ENCODE results near the gene TP53I13. TPM values are rescaled to one million over a fixed set of nuclear protein-coding genes. Genes with fewer than 3 reads are reported as not detected.

Gene TP53I13
- total RNA-seq, 1 donor from 2014 or later: 31.7 TPM

- Mint-ChIP-seq H3K27ac (ENCODE audit: unreplicated experiment) (no peak overlapping the region), H3K4me3 (ENCODE audit: unreplicated experiment) (peak overlapping the region; percentile 93), H3K4me1 (ENCODE audit: low read depth, unreplicated experiment) (peaks cover 21% of the 10 kb centered on the region), H3K36me3 (ENCODE audit: low read depth, unreplicated experiment) (no peaks in the 10 kb centered on the region), H3K9me3 (ENCODE audit: unreplicated experiment) (no peaks in the 10 kb centered on the region), H3K27me3 (ENCODE audit: low read depth, unreplicated experiment) (no peaks in the 10 kb centered on the region)
- TF ChIP-seq EZH2 (IDR thresholded peaks at IDR 0.05; ENCODE audit: insufficient read depth, low read length): no peak
- no peak for TF ChIP-seq CTCF (IDR thresholded peaks at IDR 0.05; ENCODE audit: insufficient read depth, low read depth, low read length)
- Histone ChIP-seq H3K9ac (ENCODE audit: low read length) (peak overlapping the region; percentile 79), H3K27me3 (ENCODE audit: insufficient read depth, low read length) (no peaks in the 10 kb centered on the region), H3K9me3 (ENCODE audit: insufficient read depth, low read depth, low read length) (no peaks in the 10 kb centered on the region), H4K20me1 (ENCODE audit: insufficient read depth, low read length) (peaks cover 51% of the 10 kb centered on the region), H3K79me2 (ENCODE audit: insufficient read depth, low read length) (peaks cover 52% of the 10 kb centered on the region), H3K36me3 (ENCODE audit: insufficient read depth, low read length) (no peaks in the 10 kb centered on the region), H3K4me3 (ENCODE audit: insufficient read depth, low read depth, low read length) (peak overlapping the region; percentile 81), H3K4me1 (ENCODE audit: insufficient read depth, low read length) (peaks cover 72% of the 10 kb centered on the region), H3K27ac (ENCODE audit: low read depth, low read length) (peak overlapping the region; percentile 25), H2AFZ (ENCODE audit: low read depth, low read length) (peak overlapping the region; percentile 67), H3K4me2 (ENCODE audit: low read length) (peak overlapping the region; percentile 88)
- DNase-seq (ENCODE audit: low read depth) (peak; percentile 11), FAIRE-seq (no peak)
Observed at GRCh38 chr17:29588562-29589411, 20.3 kb downstream of the TP53I13 start.

DNA sequence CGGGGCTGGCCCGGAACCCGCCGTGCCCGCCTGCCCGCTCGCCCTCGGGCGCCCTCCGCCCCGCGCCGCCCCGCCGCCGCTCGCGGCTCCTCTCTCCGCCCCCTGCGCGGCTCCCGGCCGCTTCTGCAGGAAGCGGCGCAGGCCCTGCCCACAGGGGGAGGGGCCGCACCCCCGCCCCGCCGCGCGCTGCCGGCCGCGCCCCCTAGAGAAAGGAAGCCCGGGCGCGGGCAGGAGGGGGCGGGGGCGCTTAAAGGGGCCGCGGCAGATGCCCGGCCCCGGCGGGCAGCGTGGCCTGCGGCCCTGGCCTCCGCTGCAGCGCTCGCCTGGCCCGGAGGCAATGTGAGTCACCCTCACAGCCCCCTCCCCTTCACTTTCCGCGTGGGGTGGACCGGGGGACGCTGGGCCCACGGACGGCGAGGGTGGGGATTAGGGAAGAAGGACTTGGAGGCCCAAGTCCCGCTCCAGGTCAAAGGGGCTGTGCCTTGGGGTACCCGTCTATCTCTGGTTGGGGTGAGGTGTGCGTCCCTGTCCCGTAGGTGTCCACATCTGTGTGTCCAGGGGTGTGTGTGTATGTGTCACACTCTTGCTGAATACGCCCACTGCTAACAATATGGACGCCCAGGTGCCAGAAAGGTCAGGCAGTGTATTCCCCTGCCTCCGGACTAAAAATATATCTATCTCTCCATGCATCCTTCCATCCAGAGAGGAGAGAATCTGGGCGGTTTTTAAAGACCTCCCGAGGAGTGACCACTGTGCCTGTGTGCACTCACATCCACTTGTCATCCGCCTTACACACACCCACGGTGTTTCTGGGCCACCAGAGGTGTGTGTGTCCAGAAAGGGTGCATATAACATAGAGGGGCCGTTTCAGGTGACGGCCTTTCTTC is 21.3 kb downstream of the TP53I13 start, which contains the start of gene GIT1:
TSS of gene GIT1 (minus strand) at position 125 of the 887 bp plus-strand sequence. CDS start 270 bp downstream, outside the sequence.
- no peaks in the 10 kb centered on the region for H3K9me3 Mint-ChIP-seq (ENCODE audit: unreplicated experiment)
- peak within 1 kb of the TSS; percentile 84 for H2AFZ ChIP-seq (ENCODE audit: low read depth, low read length)
- H3K4me3 Mint-ChIP-seq (ENCODE audit: unreplicated experiment): peak within 1 kb of the TSS; percentile 93
- peaks cover 13% of the 10 kb centered on the region for H3K4me1 Mint-ChIP-seq (ENCODE audit: low read depth, unreplicated experiment)
- peaks cover 51% of the 10 kb centered on the region for H4K20me1 ChIP-seq (ENCODE audit: insufficient read depth, low read length)
- no peaks in the 10 kb centered on the region for H3K27me3 ChIP-seq (ENCODE audit: insufficient read depth, low read length)
- H3K9ac ChIP-seq (ENCODE audit: low read length): peak within 1 kb of the TSS; percentile 79
- H3K9me3 ChIP-seq (ENCODE audit: insufficient read depth, low read depth, low read length): no peaks in the 10 kb centered on the region
- TF ChIP-seq EZH2 (IDR thresholded peaks at IDR 0.05; ENCODE audit: insufficient read depth, low read length) (no peak), CTCF (IDR thresholded peaks at IDR 0.05; ENCODE audit: insufficient read depth, low read depth, low read length) (no peak)
- H3K27me3 Mint-ChIP-seq (ENCODE audit: low read depth, unreplicated experiment): no peaks in the 10 kb centered on the region
- H3K36me3 ChIP-seq (ENCODE audit: insufficient read depth, low read length): no peaks in the 10 kb centered on the region
- peak; percentile 57 for DNase-seq (ENCODE audit: low read depth)
- H3K36me3 Mint-ChIP-seq (ENCODE audit: low read depth, unreplicated experiment): no peaks in the 10 kb centered on the region
- FAIRE-seq: no peak
- H3K27ac ChIP-seq (ENCODE audit: low read depth, low read length): peak within 1 kb of the TSS; percentile 60
- H3K79me2 ChIP-seq (ENCODE audit: insufficient read depth, low read length): peaks cover 43% of the 10 kb centered on the region
- peak within 1 kb of the TSS; percentile 81 for H3K27ac Mint-ChIP-seq (ENCODE audit: unreplicated experiment)
- peak within 1 kb of the TSS; percentile 91 for H3K4me2 ChIP-seq (ENCODE audit: low read length)
- H3K4me1 ChIP-seq (ENCODE audit: insufficient read depth, low read length): peaks cover 66% of the 10 kb centered on the region
- H3K4me3 ChIP-seq (ENCODE audit: insufficient read depth, low read depth, low read length): peak within 1 kb of the TSS; percentile 81

Data from astrocyte (in vitro differentiated cells and primary cell).